AG09319 (cell line): Measurements from ENCODE around the gene SLC25A13.

ENCODE experiments used
- DNase-seq: peaks from one replicate; pipeline ENCODE4 v3.0.0-alpha.2; 2010; ENCODE audit warnings: low read depth; ENCODE audit errors: extremely low read depth
- TF ChIP-seq, protein P1 (sequence below): IDR thresholded peaks from 2 replicates; pipeline ENCODE4 v1.5.1; 2011; ENCODE audit warnings: low read depth, mild to moderate bottlenecking, inconsistent platforms, low read length, moderate library complexity

SLC25A13 gene

DNA sequence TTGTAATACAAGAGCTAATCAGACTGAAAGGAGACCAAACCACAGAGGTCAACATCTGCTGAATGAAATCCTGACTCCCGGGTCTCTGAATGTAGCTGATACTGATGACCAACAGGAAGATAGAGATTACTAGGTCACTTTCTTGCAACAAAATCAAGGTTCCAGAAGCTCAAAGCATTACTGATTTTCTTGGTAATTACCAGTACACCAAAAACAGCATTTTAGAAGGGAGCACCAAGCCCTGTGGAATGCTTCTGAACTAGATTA, 177.7 kb downstream of the SLC25A13 start:
- DNase-seq = no peak

DNA sequence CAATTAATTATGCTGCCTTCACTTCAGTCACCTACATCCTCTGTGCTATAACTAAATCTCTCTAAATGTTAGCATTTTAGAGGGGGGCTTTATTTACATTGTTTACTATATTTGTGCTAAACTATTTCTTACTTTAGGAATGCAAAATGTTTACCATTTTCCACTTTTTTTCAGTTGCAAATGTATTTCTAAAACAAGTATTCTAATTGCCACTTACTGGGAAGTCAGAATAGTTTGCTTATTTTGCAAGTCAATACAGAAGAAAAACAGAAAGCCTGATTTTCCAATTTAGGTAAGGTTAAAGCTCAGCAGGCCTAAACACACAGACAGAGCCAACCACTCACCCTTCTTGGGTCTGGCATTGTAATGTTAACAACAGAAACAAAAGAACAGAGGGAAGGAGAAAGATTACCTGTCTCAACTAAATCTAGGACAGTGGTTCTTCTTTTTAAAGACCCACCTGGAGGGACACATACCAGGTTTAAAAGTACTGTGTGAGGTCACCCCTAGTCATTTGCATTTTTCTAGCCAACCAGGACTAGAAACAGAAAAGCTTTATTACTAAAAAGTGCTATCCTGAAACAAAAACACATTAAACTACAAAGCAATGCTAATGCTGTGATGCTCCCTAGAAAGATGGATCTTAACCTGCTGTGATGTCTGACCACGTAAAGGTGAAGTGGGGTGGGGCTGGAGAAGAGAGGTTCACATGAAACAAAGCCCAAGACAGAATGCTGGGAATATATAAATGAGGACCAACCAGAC, 178.2 kb downstream of the SLC25A13 start:
- TF ChIP-seq, protein P1, sequence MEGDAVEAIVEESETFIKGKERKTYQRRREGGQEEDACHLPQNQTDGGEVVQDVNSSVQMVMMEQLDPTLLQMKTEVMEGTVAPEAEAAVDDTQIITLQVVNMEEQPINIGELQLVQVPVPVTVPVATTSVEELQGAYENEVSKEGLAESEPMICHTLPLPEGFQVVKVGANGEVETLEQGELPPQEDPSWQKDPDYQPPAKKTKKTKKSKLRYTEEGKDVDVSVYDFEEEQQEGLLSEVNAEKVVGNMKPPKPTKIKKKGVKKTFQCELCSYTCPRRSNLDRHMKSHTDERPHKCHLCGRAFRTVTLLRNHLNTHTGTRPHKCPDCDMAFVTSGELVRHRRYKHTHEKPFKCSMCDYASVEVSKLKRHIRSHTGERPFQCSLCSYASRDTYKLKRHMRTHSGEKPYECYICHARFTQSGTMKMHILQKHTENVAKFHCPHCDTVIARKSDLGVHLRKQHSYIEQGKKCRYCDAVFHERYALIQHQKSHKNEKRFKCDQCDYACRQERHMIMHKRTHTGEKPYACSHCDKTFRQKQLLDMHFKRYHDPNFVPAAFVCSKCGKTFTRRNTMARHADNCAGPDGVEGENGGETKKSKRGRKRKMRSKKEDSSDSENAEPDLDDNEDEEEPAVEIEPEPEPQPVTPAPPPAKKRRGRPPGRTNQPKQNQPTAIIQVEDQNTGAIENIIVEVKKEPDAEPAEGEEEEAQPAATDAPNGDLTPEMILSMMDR = no peak
- no peak for DNase-seq

More for the DNA sequence above, 177.7 kb downstream of the SLC25A13 start:
- TF ChIP-seq, protein P1 = no peak

DNA sequence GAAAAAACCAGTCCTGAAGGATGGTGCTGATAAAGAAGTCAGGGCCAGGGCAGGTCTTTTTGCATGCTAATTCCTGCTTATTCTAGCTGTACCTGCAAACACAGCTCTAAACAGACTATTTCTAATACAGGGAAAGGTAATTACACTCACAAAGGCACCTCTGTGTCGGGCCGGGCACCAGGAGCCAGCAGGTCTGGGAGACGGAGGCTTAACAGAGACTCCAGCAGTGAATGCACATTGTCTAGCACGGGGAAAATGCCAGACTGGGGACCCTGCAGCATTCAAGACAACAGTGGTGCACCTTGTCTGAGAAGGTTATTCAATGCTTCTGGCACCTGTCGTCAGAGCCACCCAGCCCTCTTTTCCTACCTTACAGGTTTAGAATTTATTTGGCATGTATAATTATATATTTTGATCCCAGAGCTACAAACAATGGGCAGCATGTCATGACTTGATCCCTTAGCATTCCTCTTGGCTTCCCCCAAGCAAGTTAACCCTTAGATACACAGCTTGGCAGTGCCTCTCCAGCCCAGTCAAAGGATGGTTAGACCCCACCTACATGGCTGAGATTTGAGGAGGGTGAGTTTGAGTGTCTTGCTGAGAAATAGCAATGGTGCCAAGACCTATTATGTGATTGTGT, 185.2 kb downstream of the SLC25A13 start:
- TF ChIP-seq, protein P1 = no peak
- DNase-seq = no peak

DNA sequence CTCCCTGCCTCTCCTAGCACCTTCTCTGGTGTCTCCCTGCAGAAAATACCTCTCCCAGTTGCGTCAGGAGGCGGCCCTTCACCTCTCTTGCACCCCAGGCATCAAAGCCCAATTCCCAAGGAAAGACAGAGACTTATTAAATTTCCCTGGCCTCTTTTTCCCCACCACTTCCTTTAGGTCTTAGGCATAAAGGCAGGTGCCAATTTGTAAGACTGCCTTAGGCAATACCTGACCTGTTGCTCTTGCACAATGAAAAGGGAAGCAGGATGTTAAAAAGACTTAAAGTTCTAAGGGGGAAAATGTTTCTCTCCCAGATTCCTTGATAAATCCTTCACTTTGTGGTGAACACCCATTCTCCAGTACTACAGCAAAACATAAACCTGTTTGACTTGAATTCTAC, 186.7 kb downstream of the SLC25A13 start:
- no peak for DNase-seq

DNA sequence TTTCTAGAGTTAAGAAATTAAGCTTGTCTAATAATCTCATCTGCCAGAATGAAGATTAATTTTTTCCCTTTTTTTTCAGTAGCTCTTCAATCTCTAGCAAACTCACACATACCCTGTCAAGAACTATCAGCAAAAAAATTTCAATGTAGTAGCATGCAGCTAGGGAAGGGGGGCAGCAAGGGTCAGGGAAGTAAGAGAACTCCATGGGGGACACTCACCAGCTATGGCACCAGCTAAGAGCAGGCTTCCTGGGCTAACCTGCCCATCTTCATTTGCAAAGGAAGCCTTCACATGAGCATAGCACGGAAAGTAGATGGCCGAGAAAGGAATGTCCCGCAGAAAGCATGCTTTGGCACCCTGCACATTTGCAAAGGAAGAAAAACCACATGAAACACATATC, 190.4 kb downstream of the SLC25A13 start:
- DNase-seq = no peak
- TF ChIP-seq, protein P1 = no peak

More for the DNA sequence above, 186.7 kb downstream of the SLC25A13 start:
- TF ChIP-seq, protein P1 = no peak

DNA sequence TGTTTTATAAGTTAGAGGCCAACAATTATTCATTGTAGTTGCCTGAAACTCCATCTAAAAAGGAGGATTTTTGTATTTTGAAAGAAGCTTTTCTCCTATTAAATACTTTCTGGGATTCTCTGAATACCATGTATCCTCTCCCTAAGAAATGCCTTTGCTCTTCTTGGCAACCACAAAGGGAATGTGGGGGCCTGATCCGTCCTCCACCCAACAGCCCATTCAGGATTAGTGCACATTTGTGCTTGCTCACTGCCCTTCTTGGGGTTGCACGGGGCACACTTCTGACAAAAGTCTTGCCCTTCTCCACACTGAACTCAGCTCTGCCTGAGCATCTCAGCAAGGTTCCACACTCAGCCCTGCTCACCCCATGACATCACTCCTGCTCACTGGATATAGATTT, 194.2 kb downstream of the SLC25A13 start:
- TF ChIP-seq, protein P1 = no peak
- no peak for DNase-seq

DNA sequence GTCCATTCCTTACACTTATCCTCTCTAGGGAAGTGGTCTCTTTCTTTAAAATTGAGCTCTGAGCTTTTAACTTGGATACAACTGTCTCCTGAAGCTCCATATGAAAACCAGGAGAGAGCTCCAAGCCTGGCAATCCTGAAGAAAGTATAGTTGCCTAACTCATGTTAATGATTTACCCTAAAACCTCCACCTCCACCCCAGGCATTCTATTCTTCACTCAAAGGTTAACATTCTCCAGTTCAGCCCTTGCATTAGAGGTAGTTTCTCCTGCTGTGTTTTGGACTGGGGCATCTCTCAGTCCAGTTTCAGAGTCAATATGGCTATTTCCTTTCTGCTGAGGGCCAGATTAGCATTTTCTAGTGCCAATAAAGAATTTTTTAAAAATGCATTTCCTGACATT, 195.5 kb downstream of the SLC25A13 start:
- TF ChIP-seq, protein P1 = no peak

More for the DNA sequence above, 195.5 kb downstream of the SLC25A13 start:
- no peak for DNase-seq
